Uterus (tissue), 2 donors: ENCODE data around the gene PCNX3.
"Not testable (repeated sequence)": the region's sequence is repeated elsewhere in the genome, so short reads cannot be mapped to it uniquely, and the experiment has no call there.

ENCODE experiments used
- POLR2A ChIP-seq, 2 donors: fragments of 450-650 bp; IDR thresholded peaks; one replicate each; pipeline ENCODE4 v1.6.1; 2016; ENCODE audit warnings: antibody characterized with exemption in 2 of 2, mild to moderate bottlenecking in 1 of 2, moderate library complexity in 1 of 2
- TF ChIP-seq, protein P1 (sequence below), 4 experiments: fragments of 200-600 bp in 2 of 4; fragments of 450-650 bp in 2 of 4; sonication (generic) in 2 of 4; IDR thresholded peaks; one replicate each; pipeline ENCODE4 v1.5.1; 2016 to 2019; ENCODE audit warnings: antibody characterized with exemption in 4 of 4, mild to moderate bottlenecking in 2 of 4, moderate library complexity in 1 of 4

DNA sequence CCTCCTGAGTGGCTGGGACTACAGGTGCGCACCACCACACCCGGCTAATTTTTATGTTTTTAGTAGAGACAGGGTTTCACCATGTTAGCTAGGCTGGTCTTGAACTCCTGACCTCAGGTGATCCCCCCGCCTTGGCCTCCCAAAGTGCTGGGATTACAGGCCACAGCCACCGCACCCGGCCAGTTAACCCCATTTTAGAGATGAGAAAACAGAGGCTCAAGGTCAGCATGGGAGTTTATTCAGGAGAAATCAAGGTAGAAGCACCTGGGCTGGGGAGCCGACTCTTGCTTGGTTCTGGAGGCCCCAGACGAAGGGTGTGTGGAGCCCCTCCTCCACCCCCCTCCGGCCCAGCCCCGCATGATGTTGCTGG, 23.6 kb downstream of the PCNX3 start:
- TF ChIP-seq, protein P1, sequence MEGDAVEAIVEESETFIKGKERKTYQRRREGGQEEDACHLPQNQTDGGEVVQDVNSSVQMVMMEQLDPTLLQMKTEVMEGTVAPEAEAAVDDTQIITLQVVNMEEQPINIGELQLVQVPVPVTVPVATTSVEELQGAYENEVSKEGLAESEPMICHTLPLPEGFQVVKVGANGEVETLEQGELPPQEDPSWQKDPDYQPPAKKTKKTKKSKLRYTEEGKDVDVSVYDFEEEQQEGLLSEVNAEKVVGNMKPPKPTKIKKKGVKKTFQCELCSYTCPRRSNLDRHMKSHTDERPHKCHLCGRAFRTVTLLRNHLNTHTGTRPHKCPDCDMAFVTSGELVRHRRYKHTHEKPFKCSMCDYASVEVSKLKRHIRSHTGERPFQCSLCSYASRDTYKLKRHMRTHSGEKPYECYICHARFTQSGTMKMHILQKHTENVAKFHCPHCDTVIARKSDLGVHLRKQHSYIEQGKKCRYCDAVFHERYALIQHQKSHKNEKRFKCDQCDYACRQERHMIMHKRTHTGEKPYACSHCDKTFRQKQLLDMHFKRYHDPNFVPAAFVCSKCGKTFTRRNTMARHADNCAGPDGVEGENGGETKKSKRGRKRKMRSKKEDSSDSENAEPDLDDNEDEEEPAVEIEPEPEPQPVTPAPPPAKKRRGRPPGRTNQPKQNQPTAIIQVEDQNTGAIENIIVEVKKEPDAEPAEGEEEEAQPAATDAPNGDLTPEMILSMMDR (IDR thresholded peaks at IDR 0.05), result not testable (repeated sequence)
- not testable (repeated sequence) for TF ChIP-seq POLR2A (IDR thresholded peaks at IDR 0.05)
